ENCODE measurements around the gene C16orf74.

GRCh38 chr16:85734311-85735017, 16.4 kb downstream of the C16orf74 start:
- TF ChIP-seq, protein P1, sequence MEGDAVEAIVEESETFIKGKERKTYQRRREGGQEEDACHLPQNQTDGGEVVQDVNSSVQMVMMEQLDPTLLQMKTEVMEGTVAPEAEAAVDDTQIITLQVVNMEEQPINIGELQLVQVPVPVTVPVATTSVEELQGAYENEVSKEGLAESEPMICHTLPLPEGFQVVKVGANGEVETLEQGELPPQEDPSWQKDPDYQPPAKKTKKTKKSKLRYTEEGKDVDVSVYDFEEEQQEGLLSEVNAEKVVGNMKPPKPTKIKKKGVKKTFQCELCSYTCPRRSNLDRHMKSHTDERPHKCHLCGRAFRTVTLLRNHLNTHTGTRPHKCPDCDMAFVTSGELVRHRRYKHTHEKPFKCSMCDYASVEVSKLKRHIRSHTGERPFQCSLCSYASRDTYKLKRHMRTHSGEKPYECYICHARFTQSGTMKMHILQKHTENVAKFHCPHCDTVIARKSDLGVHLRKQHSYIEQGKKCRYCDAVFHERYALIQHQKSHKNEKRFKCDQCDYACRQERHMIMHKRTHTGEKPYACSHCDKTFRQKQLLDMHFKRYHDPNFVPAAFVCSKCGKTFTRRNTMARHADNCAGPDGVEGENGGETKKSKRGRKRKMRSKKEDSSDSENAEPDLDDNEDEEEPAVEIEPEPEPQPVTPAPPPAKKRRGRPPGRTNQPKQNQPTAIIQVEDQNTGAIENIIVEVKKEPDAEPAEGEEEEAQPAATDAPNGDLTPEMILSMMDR (IDR thresholded peaks at IDR 0.05 in 4 of 5, conservative IDR thresholded peaks at IDR 0.05 in 1 of 5): no peak
- no peak for TF ChIP-seq POLR2A (IDR thresholded peaks at IDR 0.05)

Measured in gastrocnemius medialis (tissue), 4 donors.